PFSK-1 (cell line): ENCODE results near the gene BRIP1.

Experiments used
- FOXP2 ChIP-seq: optimal IDR thresholded peaks from 2 replicates; pipeline ENCODE3; 2011; ENCODE audit warnings: borderline replicate concordance, control low read depth, inconsistent platforms; ENCODE audit not compliant: insufficient read depth; ENCODE audit errors: extremely low read length, extremely low read depth
- POLR2AphosphoS5 ChIP-seq: IDR thresholded peaks from 2 replicates; pipeline ENCODE4 v1.6.1; 2012; ENCODE audit warnings: low read depth, mild to moderate bottlenecking, control low read depth, low read length, moderate library complexity
- REST ChIP-seq, 2 experiments: IDR thresholded peaks; 2 replicates each; pipeline versions ENCODE4 v1.6.1 to v1.8.0; 2011 to 2012; ENCODE audit warnings: low read depth in 2 of 2, low read length in 2 of 2, control low read depth in 1 of 2, inconsistent platforms in 1 of 2, mild to moderate bottlenecking in 1 of 2, moderate library complexity in 1 of 2; ENCODE audit not compliant: insufficient read depth in 1 of 2
- SIN3A ChIP-seq: IDR thresholded peaks from 2 replicates; pipeline ENCODE4 v1.6.1; 2012; ENCODE audit warnings: mild to moderate bottlenecking, low read length, moderate library complexity, borderline replicate concordance; ENCODE audit not compliant: insufficient read depth
- TAF1 ChIP-seq: IDR thresholded peaks from 2 replicates; pipeline ENCODE4 v1.6.1; 2012; ENCODE audit warnings: low read length, control low read depth, borderline replicate concordance; ENCODE audit not compliant: insufficient read depth

BRIP1 gene

GRCh38 chr17:61687769-61688168 lies 175.6 kb downstream of the BRIP1 start:
- TF ChIP-seq SIN3A, result no peak
- no peak for TF ChIP-seq FOXP2
- TF ChIP-seq TAF1, result no peak
- no peak for TF ChIP-seq REST (IDR thresholded peaks at IDR 0.05; ENCODE audit: insufficient read depth in 1 of 2, low read depth in 2 of 2, low read length in 2 of 2)
- TF ChIP-seq POLR2AphosphoS5, result no peak

DNA sequence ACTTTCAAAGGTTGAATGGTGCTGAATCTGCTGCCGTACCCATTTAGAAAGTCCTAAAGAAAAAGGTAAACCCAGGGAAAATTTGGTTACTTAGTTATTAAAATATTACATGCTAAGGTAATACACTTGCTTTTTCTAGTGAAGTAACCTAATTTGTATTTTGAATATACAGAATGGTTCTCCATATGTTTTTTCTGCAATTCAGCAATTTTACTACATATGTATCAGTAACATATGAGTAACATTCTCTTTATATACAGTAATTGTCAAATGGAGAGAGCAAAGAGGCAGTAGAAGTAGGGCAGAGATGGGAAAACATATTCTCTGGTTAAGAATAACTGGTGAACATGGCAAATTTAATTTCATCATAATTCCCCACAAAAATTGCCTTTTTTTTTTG lies 177.2 kb downstream of the BRIP1 start:
- TF ChIP-seq TAF1, result no peak
- TF ChIP-seq POLR2AphosphoS5, result no peak
- TF ChIP-seq FOXP2, result no peak
- no peak for TF ChIP-seq SIN3A
- no peak for TF ChIP-seq REST (IDR thresholded peaks at IDR 0.05; ENCODE audit: insufficient read depth in 1 of 2, low read depth in 2 of 2, low read length in 2 of 2)

- no peak for TF ChIP-seq TAF1
- TF ChIP-seq POLR2AphosphoS5, result no peak
- TF ChIP-seq FOXP2, result no peak
- TF ChIP-seq REST (IDR thresholded peaks at IDR 0.05; ENCODE audit: insufficient read depth in 1 of 2, low read depth in 2 of 2, low read length in 2 of 2), result no peak
- no peak for TF ChIP-seq SIN3A
Observed at GRCh38 chr17:61684818-61685217, 178.5 kb downstream of the BRIP1 start.

GRCh38 chr17:61684172-61684571 lies 179.2 kb downstream of the BRIP1 start:
- TF ChIP-seq FOXP2, result no peak
- TF ChIP-seq POLR2AphosphoS5, result no peak

- TF ChIP-seq FOXP2 (no peak), TAF1 (no peak), POLR2AphosphoS5 (no peak), SIN3A (no peak), REST (IDR thresholded peaks at IDR 0.05; ENCODE audit: insufficient read depth in 1 of 2, low read depth in 2 of 2, low read length in 2 of 2) (no peak)
Observed at GRCh38 chr17:61683466-61683865, 179.9 kb downstream of the BRIP1 start.

- TF ChIP-seq FOXP2 (no peak), TAF1 (no peak), POLR2AphosphoS5 (no peak), REST (IDR thresholded peaks at IDR 0.05; ENCODE audit: insufficient read depth in 1 of 2, low read depth in 2 of 2, low read length in 2 of 2) (no peak), SIN3A (no peak)
Observed at GRCh38 chr17:61680921-61681320, 182.4 kb downstream of the BRIP1 start.
